ENCODE measurements around the gene ECSIT.
"Not testable (repeated sequence)": the region's sequence is repeated elsewhere in the genome, so short reads cannot be mapped to it uniquely, and the experiment has no call there.

Gene ECSIT

DNA sequence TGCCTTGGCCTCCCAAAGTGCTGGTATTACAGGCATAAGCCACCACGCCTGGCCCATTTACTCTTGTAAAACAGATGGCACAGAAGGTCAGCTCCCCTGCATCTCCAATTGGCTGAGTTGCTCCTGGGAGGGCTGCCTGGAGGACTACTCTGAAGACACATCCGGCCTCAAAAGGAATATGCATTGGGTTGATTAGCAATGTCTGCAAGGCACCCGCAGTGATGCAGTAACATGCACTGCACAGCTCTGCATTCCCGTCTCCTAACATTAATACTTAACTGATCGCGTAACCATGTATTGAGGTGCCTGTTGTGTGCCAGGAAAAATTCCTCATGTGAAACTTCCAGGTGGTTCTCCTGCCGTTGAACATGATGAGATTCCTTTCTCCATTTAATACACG, 53.1 kb downstream of the ECSIT start:
- no peak for DNase-seq

DNA sequence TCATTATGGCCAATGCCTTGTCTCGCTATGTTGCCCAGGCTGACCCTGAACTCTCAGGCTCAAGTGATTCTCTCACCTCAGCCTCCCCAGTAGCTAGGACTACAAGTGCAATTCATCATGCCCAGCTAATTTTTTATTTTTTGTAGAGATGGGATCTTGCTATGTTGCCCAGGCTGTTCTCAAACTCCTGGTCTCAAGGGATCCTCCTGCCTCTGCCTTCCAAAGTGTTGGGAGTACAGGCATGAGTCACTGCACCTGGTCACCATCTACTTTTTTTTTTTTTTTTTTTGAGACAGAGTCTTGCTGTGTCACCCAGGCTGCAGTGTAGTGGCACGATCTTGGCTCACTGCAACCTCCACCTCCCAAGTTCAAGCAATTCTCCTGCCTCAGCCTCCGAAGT, 53.6 kb downstream of the ECSIT start:
- DNase-seq: not testable (repeated sequence)

- DNase-seq: no peak
Measured at GRCh38 chr19:11473725-11474124, 55.2 kb downstream of the ECSIT start.

GRCh38 chr19:11468266-11468845, 60.6 kb downstream of the ECSIT start:
- not testable (repeated sequence) for DNase-seq

- no peak for DNase-seq
Measured at GRCh38 chr19:11465600-11465999, 63.3 kb downstream of the ECSIT start.

GRCh38 chr19:11464333-11465265, 64.3 kb downstream of the ECSIT start:
- no peak for DNase-seq

GRCh38 chr19:11463391-11463790, 65.5 kb downstream of the ECSIT start:
- no peak for DNase-seq

DNA sequence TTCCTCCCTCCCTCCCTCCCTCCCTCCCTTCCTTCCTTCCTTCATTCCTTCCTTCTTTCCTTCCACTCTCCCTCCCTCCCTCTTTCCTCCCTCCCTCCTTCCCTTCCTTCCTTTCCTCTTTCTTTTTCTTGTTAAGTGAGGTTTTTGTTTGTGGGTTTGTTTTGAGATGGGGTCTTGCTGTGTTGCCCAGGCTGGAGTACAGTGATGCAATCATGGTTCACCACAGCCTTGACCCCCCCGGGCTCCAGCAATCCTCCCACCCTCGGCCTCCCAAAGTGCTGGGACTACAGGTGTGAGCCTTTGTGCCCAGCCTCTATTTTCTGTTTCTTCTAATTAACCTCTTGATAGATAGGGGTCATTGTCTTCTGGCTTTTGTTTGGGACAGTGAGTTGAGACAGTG, 67.5 kb downstream of the ECSIT start:
- DNase-seq: no peak

DNA sequence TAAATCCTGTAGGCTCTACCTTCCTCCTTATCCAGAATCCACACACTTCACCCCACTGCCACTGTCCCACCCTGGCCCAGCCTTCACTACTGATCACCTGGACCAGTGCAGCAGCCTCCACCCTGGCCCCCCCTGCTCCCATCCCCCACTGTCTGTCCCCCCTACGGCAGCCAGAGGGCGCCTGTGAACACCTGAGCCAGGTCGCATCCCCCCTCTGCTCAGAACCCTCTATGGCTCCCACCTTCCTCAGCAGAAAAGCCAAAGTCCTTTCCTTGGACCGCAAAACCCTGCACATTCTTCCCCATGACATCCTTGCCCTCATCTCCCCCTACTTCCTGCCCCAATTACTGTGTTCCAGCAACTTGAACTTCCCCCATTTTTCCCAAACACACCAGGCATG, 68.7 kb downstream of the ECSIT start:
- DNase-seq: no peak

- DNase-seq: not testable (repeated sequence)
Measured at GRCh38 chr19:11458912-11459311, 70.0 kb downstream of the ECSIT start.

GRCh38 chr19:11458236-11458900, 70.6 kb downstream of the ECSIT start:
- DNase-seq: no peak

- no peak for DNase-seq
Measured at GRCh38 chr19:11457831-11458230, 71.1 kb downstream of the ECSIT start.

GRCh38 chr19:11457115-11457514, 71.8 kb downstream of the ECSIT start:
- no peak for DNase-seq

GRCh38 chr19:11456659-11457058, 72.3 kb downstream of the ECSIT start:
- no peak for DNase-seq

All from GF-D8 (cell line).